DOHH2 (cell line): ENCODE measurements around the gene CEP20.

Source experiments
- EZH2phosphoT487 ChIP-seq: fragments of 200-600 bp; sonication (generic); IDR thresholded peaks from 2 replicates; pipeline ENCODE4 v1.6.1; 2017; ENCODE audit warnings: borderline replicate concordance, mild to moderate bottlenecking, antibody characterized with exemption, low read length, moderate library complexity, mixed read lengths
- TF ChIP-seq, protein P1 (sequence below): fragments of 200-600 bp; sonication (generic); IDR thresholded peaks from one replicate; pipeline ENCODE4 v1.5.1; 2014; ENCODE audit warnings: antibody characterized with exemption, mild to moderate bottlenecking, low read depth, low read length; ENCODE audit not compliant: poor library complexity, severe bottlenecking

DNA sequence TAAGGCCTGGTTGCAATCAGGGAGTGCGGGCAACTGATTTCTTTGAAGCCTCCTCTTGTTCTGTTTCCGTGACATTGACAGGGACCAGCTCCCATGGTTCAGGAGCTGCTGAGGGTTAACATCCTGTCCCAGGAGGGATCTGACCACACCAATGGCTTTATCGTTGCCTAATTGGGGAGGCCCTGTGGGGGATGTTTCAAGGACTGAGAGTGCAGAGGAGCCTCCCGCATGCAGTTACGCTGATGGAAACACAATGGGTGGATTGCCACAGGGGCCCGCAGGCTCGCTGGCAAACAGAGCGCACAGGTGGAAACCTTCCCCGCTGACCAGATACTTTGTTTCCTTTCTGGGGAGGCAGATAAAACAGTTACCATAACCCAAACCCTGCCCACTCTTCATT lies 37.2 kb upstream of the CEP20 start:
- TF ChIP-seq, protein P1, sequence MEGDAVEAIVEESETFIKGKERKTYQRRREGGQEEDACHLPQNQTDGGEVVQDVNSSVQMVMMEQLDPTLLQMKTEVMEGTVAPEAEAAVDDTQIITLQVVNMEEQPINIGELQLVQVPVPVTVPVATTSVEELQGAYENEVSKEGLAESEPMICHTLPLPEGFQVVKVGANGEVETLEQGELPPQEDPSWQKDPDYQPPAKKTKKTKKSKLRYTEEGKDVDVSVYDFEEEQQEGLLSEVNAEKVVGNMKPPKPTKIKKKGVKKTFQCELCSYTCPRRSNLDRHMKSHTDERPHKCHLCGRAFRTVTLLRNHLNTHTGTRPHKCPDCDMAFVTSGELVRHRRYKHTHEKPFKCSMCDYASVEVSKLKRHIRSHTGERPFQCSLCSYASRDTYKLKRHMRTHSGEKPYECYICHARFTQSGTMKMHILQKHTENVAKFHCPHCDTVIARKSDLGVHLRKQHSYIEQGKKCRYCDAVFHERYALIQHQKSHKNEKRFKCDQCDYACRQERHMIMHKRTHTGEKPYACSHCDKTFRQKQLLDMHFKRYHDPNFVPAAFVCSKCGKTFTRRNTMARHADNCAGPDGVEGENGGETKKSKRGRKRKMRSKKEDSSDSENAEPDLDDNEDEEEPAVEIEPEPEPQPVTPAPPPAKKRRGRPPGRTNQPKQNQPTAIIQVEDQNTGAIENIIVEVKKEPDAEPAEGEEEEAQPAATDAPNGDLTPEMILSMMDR, result no peak
- TF ChIP-seq EZH2phosphoT487, result no peak
